Smooth muscle cell of the brain vasculature (primary cell): ENCODE measurements around the gene NDUFB6.
A peak's percentile ranks its signal among the peaks of the same experiment; 100 is the strongest.
"Not testable (repeated sequence)": the region's sequence is repeated elsewhere in the genome, so short reads cannot be mapped to it uniquely, and the experiment has no call there.

Experiments
- DNase-seq: peaks from one replicate; pipeline ENCODE4 v3.0.0-alpha.2; 2012; ENCODE audit warnings: low read depth, low spot score

Gene NDUFB6

GRCh38 chr9:32571969-32572899 is 725 bp downstream of the NDUFB6 start:
- no peak for DNase-seq

- no peak for DNase-seq
These were observed 2.7 kb downstream of the NDUFB6 start for GRCh38 chr9:32570262-32570661.

GRCh38 chr9:32566770-32567169 is 6.2 kb downstream of the NDUFB6 start:
- DNase-seq: no peak

GRCh38 chr9:32565967-32566366 is 7.0 kb downstream of the NDUFB6 start:
- no peak for DNase-seq

- no peak for DNase-seq
These were observed 14.5 kb downstream of the NDUFB6 start for GRCh38 chr9:32558408-32558934.

GRCh38 chr9:32554591-32554990 is 18.4 kb downstream of the NDUFB6 start:
- no peak for DNase-seq

GRCh38 chr9:32554107-32554506 is 18.9 kb downstream of the NDUFB6 start:
- no peak for DNase-seq

GRCh38 chr9:32552172-32552872 is 20.6 kb downstream of the NDUFB6 start, which contains the start of the genes SMIM27 and TOPORS:
Gene SMIM27 (plus strand): TSS chr9:32552327. CDS start chr9:32552435, 108 bp downstream.
Gene TOPORS (minus strand): TSS chr9:32552586. CDS start chr9:32552436, 150 bp downstream.
- DNase-seq: peak; percentile 80

GRCh38 chr9:32551276-32552051 is 21.5 kb downstream of the NDUFB6 start:
- no peak for DNase-seq

- peak; percentile 79 for DNase-seq
These were observed 22.2 kb downstream of the NDUFB6 start for GRCh38 chr9:32550562-32551275.

GRCh38 chr9:32550150-32550561 is 22.8 kb downstream of the NDUFB6 start:
- no peak for DNase-seq

GRCh38 chr9:32548213-32548612 is 24.7 kb downstream of the NDUFB6 start:
- DNase-seq: not testable (repeated sequence)

GRCh38 chr9:32545884-32546283 is 27.1 kb downstream of the NDUFB6 start:
- DNase-seq: no peak

GRCh38 chr9:32543047-32543446 is 29.9 kb downstream of the NDUFB6 start:
- DNase-seq: no peak

GRCh38 chr9:32533816-32534215 is 39.1 kb downstream of the NDUFB6 start:
- no peak for DNase-seq

- no peak for DNase-seq
These were observed 39.6 kb downstream of the NDUFB6 start for GRCh38 chr9:32533336-32533735.

GRCh38 chr9:32526707-32527048 is 46.3 kb downstream of the NDUFB6 start:
- DNase-seq: no peak

- DNase-seq: peak; percentile 77
These were observed 46.8 kb downstream of the NDUFB6 start, which contains the start of gene RIGI for GRCh38 chr9:32526041-32526706. Gene RIGI (minus strand): TSS chr9:32526196. CDS start chr9:32526166, 30 bp downstream.

- no peak for DNase-seq
These were observed 47.3 kb downstream of the NDUFB6 start for GRCh38 chr9:32525709-32526030.
